ENCODE results near the gene ASPA. TPM values are rescaled to one million over a fixed set of nuclear protein-coding genes. Genes with fewer than 3 reads are reported as not detected.

ASPA gene
- total and polyA plus RNA-seq, 2 of the 13 experiments (the other 11 are each of a cell fraction or from before 2014, with no cell fraction given): not detected

DNA sequence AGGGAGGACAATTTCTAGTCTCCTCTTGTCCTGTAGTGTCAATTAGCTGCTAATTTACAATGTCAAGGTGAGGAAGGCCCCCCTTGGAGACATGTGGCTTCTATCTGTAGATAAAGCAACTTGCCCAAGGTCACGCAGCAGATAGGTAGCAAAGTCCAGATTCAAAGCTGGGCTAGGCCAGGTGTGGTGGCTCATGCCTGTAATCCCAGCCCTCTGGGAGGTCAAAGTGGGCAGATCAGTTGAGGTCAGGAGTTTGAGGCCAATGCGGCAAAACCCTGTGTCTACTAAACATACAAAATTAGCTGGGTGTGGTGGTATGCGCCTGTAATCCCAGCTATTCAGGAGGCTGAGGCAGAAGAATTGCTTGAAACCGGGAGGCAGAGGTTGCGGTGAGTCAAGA, 70.7 kb downstream of the ASPA start (continued):
- no peak for TF ChIP-seq ZNF672 (CRISPR knock-in tag; IDR thresholded peaks at IDR 0.05)
- no peak for TF ChIP-seq ZFAT (CRISPR knock-in tag; conservative IDR thresholded peaks at IDR 0.05)
- TF ChIP-seq HHEX (CRISPR knock-in tag; IDR thresholded peaks at IDR 0.05): no peak
- TF ChIP-seq HMG20A (CRISPR knock-in tag; IDR thresholded peaks at IDR 0.05; ENCODE audit: borderline replicate concordance): peak; percentile 32; the same call in 1 of the 2 replicates
- no peak for TF ChIP-seq U2AF2 (IDR thresholded peaks at IDR 0.05; ENCODE audit: low read depth, low read length)
- 0 out of 2 replicates have a peak, but pooled peaks have one; percentile 16 for TF ChIP-seq HDAC2 (CRISPR knock-in tag; IDR thresholded peaks at IDR 0.05)
- TF ChIP-seq, protein P1, sequence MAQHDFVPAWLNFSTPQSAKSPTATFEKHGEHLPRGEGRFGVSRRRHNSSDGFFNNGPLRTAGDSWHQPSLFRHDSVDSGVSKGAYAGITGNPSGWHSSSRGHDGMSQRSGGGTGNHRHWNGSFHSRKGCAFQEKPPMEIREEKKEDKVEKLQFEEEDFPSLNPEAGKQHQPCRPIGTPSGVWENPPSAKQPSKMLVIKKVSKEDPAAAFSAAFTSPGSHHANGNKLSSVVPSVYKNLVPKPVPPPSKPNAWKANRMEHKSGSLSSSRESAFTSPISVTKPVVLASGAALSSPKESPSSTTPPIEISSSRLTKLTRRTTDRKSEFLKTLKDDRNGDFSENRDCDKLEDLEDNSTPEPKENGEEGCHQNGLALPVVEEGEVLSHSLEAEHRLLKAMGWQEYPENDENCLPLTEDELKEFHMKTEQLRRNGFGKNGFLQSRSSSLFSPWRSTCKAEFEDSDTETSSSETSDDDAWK (CRISPR knock-in tag; IDR thresholded peaks at IDR 0.05): no peak
- no peak for TF ChIP-seq ATM (IDR thresholded peaks at IDR 0.05; ENCODE audit: borderline replicate concordance)
- no peak for TF ChIP-seq RCOR2 (CRISPR knock-in tag; IDR thresholded peaks at IDR 0.05)
- TF ChIP-seq TGIF2 (CRISPR knock-in tag; IDR thresholded peaks at IDR 0.05): no peak
- TF ChIP-seq SP140L (CRISPR knock-in tag; IDR thresholded peaks at IDR 0.05; ENCODE audit: borderline replicate concordance): no peak
- TF ChIP-seq RXRA (CRISPR knock-in tag; IDR thresholded peaks at IDR 0.05): peak; percentile 66; the same call in 1 of the 2 replicates
- TF ChIP-seq, protein P2, sequence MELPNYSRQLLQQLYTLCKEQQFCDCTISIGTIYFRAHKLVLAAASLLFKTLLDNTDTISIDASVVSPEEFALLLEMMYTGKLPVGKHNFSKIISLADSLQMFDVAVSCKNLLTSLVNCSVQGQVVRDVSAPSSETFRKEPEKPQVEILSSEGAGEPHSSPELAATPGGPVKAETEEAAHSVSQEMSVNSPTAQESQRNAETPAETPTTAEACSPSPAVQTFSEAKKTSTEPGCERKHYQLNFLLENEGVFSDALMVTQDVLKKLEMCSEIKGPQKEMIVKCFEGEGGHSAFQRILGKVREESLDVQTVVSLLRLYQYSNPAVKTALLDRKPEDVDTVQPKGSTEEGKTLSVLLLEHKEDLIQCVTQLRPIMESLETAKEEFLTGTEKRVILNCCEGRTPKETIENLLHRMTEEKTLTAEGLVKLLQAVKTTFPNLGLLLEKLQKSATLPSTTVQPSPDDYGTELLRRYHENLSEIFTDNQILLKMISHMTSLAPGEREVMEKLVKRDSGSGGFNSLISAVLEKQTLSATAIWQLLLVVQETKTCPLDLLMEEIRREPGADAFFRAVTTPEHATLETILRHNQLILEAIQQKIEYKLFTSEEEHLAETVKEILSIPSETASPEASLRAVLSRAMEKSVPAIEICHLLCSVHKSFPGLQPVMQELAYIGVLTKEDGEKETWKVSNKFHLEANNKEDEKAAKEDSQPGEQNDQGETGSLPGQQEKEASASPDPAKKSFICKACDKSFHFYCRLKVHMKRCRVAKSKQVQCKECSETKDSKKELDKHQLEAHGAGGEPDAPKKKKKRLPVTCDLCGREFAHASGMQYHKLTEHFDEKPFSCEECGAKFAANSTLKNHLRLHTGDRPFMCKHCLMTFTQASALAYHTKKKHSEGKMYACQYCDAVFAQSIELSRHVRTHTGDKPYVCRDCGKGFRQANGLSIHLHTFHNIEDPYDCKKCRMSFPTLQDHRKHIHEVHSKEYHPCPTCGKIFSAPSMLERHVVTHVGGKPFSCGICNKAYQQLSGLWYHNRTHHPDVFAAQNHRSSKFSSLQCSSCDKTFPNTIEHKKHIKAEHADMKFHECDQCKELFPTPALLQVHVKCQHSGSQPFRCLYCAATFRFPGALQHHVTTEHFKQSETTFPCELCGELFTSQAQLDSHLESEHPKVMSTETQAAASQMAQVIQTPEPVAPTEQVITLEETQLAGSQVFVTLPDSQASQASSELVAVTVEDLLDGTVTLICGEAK (IDR thresholded peaks at IDR 0.05): no peak
- TF ChIP-seq, protein P2 (CRISPR knock-in tag; IDR thresholded peaks at IDR 0.05): no peak
- TF ChIP-seq, protein P3, sequence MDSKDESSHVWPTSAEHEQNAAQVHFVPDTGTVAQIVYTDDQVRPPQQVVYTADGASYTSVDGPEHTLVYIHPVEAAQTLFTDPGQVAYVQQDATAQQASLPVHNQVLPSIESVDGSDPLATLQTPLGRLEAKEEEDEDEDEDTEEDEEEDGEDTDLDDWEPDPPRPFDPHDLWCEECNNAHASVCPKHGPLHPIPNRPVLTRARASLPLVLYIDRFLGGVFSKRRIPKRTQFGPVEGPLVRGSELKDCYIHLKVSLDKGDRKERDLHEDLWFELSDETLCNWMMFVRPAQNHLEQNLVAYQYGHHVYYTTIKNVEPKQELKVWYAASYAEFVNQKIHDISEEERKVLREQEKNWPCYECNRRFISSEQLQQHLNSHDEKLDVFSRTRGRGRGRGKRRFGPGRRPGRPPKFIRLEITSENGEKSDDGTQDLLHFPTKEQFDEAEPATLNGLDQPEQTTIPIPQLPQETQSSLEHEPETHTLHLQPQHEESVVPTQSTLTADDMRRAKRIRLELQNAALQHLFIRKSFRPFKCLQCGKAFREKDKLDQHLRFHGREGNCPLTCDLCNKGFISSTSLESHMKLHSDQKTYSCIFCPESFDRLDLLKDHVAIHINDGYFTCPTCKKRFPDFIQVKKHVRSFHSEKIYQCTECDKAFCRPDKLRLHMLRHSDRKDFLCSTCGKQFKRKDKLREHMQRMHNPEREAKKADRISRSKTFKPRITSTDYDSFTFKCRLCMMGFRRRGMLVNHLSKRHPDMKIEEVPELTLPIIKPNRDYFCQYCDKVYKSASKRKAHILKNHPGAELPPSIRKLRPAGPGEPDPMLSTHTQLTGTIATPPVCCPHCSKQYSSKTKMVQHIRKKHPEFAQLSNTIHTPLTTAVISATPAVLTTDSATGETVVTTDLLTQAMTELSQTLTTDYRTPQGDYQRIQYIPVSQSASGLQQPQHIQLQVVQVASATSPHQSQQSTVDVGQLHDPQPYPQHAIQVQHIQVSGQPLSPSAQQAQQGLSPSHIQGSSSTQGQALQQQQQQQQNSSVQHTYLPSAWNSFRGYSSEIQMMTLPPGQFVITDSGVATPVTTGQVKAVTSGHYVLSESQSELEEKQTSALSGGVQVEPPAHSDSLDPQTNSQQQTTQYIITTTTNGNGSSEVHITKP (CRISPR knock-in tag; IDR thresholded peaks at IDR 0.05; ENCODE audit: low read depth): no peak
- TF ChIP-seq, protein P4, sequence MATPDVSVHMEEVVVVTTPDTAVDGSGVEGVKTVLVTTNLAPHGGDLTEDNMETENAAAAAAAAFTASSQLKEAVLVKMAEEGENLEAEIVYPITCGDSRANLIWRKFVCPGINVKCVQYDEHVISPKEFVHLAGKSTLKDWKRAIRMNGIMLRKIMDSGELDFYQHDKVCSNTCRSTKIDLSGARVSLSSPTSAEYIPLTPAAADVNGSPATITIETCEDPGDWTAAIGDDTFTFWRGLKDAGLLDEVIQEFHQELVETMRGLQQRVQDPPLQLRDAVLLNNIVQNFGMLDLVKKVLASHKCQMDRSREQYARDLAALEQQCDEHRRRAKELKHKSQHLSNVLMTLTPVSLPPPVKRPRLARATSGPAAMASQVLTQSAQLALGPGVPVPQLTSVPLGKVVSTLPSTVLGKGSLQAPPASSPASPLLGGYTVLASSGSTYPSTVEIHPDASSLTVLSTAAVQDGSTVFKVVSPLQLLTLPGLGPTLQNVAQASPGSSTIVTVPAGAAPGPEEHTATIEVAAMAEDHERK (CRISPR knock-in tag; IDR thresholded peaks at IDR 0.05; ENCODE audit: low read depth): no peak
